SK-N-SH (cell line): ENCODE measurements around the gene HOXB9. TPM values are rescaled to one million over a fixed set of nuclear protein-coding genes. Genes with fewer than 3 reads are reported as not detected.

Experiments used
- CTCF ChIA-PET: fragments of 300-600, 350-600 bp; formaldehyde crosslinking; extraction: SDS; loops from one replicate; lab custom pipeline; 2021; lab: Yijun Ruan, JAX
- POLR2A ChIA-PET: fragments of 350-600 bp; sonication (Branson Sonifier 250); formaldehyde crosslinking; extraction: SDS; loops from one replicate; lab custom pipeline; 2020; ENCODE audit warnings: antibody characterized with exemption, inconsistent platforms; lab: Yijun Ruan, JAX
- DNase-seq: peaks from one replicate; pipeline ENCODE4 v3.0.0; 2012
- H2AFZ ChIP-seq: fragments of 200-600 bp; sonication (generic); 2 replicates; pipeline ENCODE4 v1.8.1; 2016; ENCODE audit warnings: antibody characterized with exemption, mild to moderate bottlenecking, low read depth
- H3F3A ChIP-seq: fragments of 200-600 bp; sonication (generic); replicated peaks from 2 replicates; pipeline ENCODE3; 2016; ENCODE audit warnings: antibody characterized with exemption, mild to moderate bottlenecking; ENCODE audit not compliant: insufficient read depth
- H3K27ac ChIP-seq, 2 experiments: fragments of 200-500 bp in 1 of 2; fragments of 200-600 bp in 1 of 2; sonication (Bioruptor generic) in 1 of 2; sonication (generic), shearing (Covaris generic) in 1 of 2; 2 replicates each; pipeline versions ENCODE4 v1.5.1 to v1.6.1; 2014 to 2016; ENCODE audit warnings: low read depth in 2 of 2, inconsistent platforms in 1 of 2, low read length in 1 of 2, mild to moderate bottlenecking in 1 of 2, mixed read lengths in 1 of 2
- H3K27me3 ChIP-seq: fragments of 200-600 bp; sonication (generic), shearing (Covaris generic); 2 replicates; pipeline ENCODE4 v1.6.1; 2016; ENCODE audit warnings: mixed run types; ENCODE audit not compliant: insufficient read depth
- H3K36me3 ChIP-seq, 2 experiments: fragments of 200-500 bp in 1 of 2; fragments of 200-600 bp in 1 of 2; sonication (Bioruptor generic) in 1 of 2; sonication (generic) in 1 of 2; replicated peaks in 1 of 2; 2 replicates each; pipeline versions ENCODE3 to v1.5.1; 2014 to 2016; ENCODE audit warnings: low read length in 1 of 2, mild to moderate bottlenecking in 1 of 2; ENCODE audit not compliant: insufficient read depth in 2 of 2, control insufficient read depth in 1 of 2
- H3K4me1 ChIP-seq, 2 experiments: fragments of 200-500 bp in 1 of 2; fragments of 200-600 bp in 1 of 2; sonication (Bioruptor generic) in 1 of 2; sonication (generic), shearing (Covaris generic) in 1 of 2; 2 replicates each; pipeline versions ENCODE4 v1.5.1 to v1.6.1; 2014 to 2016; ENCODE audit warnings: low read depth in 1 of 2, low read length in 1 of 2, mixed run types in 1 of 2; ENCODE audit not compliant: insufficient read depth in 2 of 2, control insufficient read depth in 1 of 2
- H3K4me2 ChIP-seq: fragments of 200-600 bp; sonication (generic), shearing (Covaris generic); 2 replicates; pipeline ENCODE4 v1.6.1; 2017; ENCODE audit warnings: mixed run types
- H3K4me3 ChIP-seq, 2 experiments: fragments of 200-500 bp in 1 of 2; fragments of 200-600 bp in 1 of 2; sonication (Bioruptor generic) in 1 of 2; sonication (generic), shearing (Covaris generic) in 1 of 2; 2 replicates each; pipeline versions ENCODE4 v1.5.1 to v1.8.1; 2014 to 2016; ENCODE audit warnings: low read depth in 2 of 2, inconsistent platforms in 1 of 2, low read length in 1 of 2, mild to moderate bottlenecking in 1 of 2, mixed read lengths in 1 of 2, moderate library complexity in 1 of 2
- H3K79me2 ChIP-seq: fragments of 200-600 bp; sonication (generic); 2 replicates; pipeline ENCODE4 v1.8.1; 2017; ENCODE audit warnings: mild to moderate bottlenecking; ENCODE audit not compliant: insufficient read depth
- H3K9ac ChIP-seq: fragments of 200-600 bp; sonication (generic); 2 replicates; pipeline ENCODE4 v1.6.1; 2017; ENCODE audit warnings: mixed run types
- H3K9me2 ChIP-seq: fragments of 200-600 bp; sonication (generic); 2 replicates; pipeline ENCODE4 v1.6.1; 2017; ENCODE audit warnings: mixed run types
- H3K9me3 ChIP-seq: fragments of 200-600 bp; sonication (generic); 2 replicates; pipeline ENCODE4 v1.6.1; 2017; ENCODE audit warnings: mixed run types, mild to moderate bottlenecking, moderate library complexity
- H4K20me1 ChIP-seq: fragments of 200-600 bp; sonication (generic); 2 replicates; pipeline ENCODE4 v1.6.1; 2017; ENCODE audit warnings: mild to moderate bottlenecking, mixed run types; ENCODE audit not compliant: insufficient read depth
- ELF1 ChIP-seq: IDR thresholded peaks from 2 replicates; pipeline ENCODE4 v1.4.0; 2012
- FOSL2 ChIP-seq: IDR thresholded peaks from 2 replicates; pipeline ENCODE4 v1.4.0; 2012; ENCODE audit warnings: low read depth, mild to moderate bottlenecking, moderate library complexity, borderline replicate concordance
- GABPA ChIP-seq: IDR thresholded peaks from 2 replicates; pipeline ENCODE4 v1.4.0; 2012; ENCODE audit warnings: low read depth, mild to moderate bottlenecking
- JUND ChIP-seq: IDR thresholded peaks from 2 replicates; pipeline ENCODE4 v1.4.0; 2012
- MXI1 ChIP-seq: IDR thresholded peaks from 2 replicates; pipeline ENCODE4 v1.6.1; 2012; ENCODE audit warnings: mild to moderate bottlenecking, low read depth, low read length, improper control_type of control experiment
- NFIC ChIP-seq: IDR thresholded peaks from 2 replicates; pipeline ENCODE4 v1.4.0; 2012; ENCODE audit warnings: borderline replicate concordance
- POLR2AphosphoS5 ChIP-seq: IDR thresholded peaks from 2 replicates; pipeline ENCODE4 v1.6.1; 2012; ENCODE audit warnings: low read depth, low read length
- SMC3 ChIP-seq: IDR thresholded peaks from 2 replicates; pipeline ENCODE4 v1.6.1; 2012; ENCODE audit warnings: low read depth, low read length, improper control_type of control experiment
- WGBS: methylation state at CpG from one replicate; pipeline ENCODE4 v1.1.6; 2017; ENCODE audit warnings: low lambda C conversion rate; 5-methylcytosine and 5-hydroxymethylcytosine counted together
- polyA plus RNA-seq, 3 experiments: library from polyadenylated mRNA; depleted of rRNA; stranded (reverse); fragments of >200 nt; gene quantifications; 2 replicates each; pipeline ENCODE4 v1.2.3, GENCODE V29; 2012
- TF ChIP-seq, protein P1 (sequence below): fragments of 200-600 bp; sonication (generic); IDR thresholded peaks from 2 replicates; pipeline ENCODE4 v1.6.1; 2017; ENCODE audit warnings: antibody characterized with exemption, mild to moderate bottlenecking, moderate library complexity
- TF ChIP-seq, protein P2 (sequence below): IDR thresholded peaks from 2 replicates; pipeline ENCODE4 v1.4.0; 2012; ENCODE audit warnings: low read depth
- TF ChIP-seq, protein P3 (sequence below): IDR thresholded peaks from 2 replicates; pipeline ENCODE4 v1.4.0; 2012; ENCODE audit warnings: low read depth, borderline replicate concordance

The HOXB9 gene
- polyA plus RNA-seq, 1 of the 3 experiments (the other 2 are of a cell fraction), result not detected

DNA sequence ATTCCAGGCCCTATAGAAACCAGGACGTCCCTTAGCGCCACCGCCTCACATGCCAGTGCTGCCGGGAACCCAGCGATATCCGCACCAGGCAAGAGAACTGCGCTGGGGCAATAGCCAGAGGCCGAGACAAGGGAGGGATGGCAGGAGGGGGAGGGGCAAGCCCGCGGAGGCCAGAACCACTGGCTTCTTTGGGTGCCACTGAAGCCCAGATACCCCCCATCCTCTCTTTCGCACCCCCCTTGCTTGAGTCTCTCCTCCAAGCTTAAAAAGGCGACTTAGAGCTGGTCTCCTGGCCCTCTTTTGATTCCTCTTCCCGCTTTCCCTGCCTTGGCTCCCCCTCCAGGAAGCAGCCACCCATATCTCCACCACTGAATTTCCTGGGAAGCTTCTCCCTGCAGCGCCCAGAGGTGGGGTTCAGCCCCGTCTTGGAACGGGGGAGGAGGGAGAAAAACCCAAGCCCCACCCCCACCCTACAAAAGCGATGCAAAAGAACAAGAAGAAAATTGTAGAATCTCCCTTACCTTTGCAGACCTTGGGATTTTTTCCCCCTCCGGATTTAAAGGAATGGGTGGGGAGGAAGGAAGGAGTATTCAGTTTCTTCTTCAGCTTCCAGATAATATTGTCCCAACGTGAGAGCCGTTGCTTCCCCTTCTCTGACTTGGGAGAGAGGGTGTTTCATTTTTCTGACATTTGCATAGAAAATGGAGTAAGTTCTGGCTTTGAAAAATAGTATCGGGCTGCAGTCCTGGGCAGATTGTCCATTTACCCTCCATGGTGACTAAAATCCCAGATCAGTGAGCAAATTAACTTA is 22.0 kb downstream of the HOXB9 start:
- TF ChIP-seq JUND, result no peak
- no peak for TF ChIP-seq ELF1
- TF ChIP-seq, protein P1, sequence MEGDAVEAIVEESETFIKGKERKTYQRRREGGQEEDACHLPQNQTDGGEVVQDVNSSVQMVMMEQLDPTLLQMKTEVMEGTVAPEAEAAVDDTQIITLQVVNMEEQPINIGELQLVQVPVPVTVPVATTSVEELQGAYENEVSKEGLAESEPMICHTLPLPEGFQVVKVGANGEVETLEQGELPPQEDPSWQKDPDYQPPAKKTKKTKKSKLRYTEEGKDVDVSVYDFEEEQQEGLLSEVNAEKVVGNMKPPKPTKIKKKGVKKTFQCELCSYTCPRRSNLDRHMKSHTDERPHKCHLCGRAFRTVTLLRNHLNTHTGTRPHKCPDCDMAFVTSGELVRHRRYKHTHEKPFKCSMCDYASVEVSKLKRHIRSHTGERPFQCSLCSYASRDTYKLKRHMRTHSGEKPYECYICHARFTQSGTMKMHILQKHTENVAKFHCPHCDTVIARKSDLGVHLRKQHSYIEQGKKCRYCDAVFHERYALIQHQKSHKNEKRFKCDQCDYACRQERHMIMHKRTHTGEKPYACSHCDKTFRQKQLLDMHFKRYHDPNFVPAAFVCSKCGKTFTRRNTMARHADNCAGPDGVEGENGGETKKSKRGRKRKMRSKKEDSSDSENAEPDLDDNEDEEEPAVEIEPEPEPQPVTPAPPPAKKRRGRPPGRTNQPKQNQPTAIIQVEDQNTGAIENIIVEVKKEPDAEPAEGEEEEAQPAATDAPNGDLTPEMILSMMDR, result no peak
- no peak for TF ChIP-seq GABPA
- TF ChIP-seq SMC3, result no peak
- TF ChIP-seq, protein P2, sequence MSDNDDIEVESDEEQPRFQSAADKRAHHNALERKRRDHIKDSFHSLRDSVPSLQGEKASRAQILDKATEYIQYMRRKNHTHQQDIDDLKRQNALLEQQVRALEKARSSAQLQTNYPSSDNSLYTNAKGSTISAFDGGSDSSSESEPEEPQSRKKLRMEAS, result no peak
- TF ChIP-seq MXI1, result no peak
- no peak for TF ChIP-seq POLR2AphosphoS5
- TF ChIP-seq, protein P3, sequence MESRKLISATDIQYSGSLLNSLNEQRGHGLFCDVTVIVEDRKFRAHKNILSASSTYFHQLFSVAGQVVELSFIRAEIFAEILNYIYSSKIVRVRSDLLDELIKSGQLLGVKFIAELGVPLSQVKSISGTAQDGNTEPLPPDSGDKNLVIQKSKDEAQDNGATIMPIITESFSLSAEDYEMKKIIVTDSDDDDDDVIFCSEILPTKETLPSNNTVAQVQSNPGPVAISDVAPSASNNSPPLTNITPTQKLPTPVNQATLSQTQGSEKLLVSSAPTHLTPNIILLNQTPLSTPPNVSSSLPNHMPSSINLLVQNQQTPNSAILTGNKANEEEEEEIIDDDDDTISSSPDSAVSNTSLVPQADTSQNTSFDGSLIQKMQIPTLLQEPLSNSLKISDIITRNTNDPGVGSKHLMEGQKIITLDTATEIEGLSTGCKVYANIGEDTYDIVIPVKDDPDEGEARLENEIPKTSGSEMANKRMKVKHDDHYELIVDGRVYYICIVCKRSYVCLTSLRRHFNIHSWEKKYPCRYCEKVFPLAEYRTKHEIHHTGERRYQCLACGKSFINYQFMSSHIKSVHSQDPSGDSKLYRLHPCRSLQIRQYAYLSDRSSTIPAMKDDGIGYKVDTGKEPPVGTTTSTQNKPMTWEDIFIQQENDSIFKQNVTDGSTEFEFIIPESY, result no peak
- TF ChIP-seq NFIC, result no peak
- TF ChIP-seq FOSL2, result no peak
- Histone ChIP-seq H3K4me1 (no peaks in the 10 kb centered on the region; a peak in 1 of 4 replicates), H2AFZ (no peak overlapping the region), H3K27ac (no peak overlapping the region), H3K36me3 (no peaks in the 10 kb centered on the region), H3K9me2 (no peaks in the 10 kb centered on the region), H3K27me3 (peaks cover 100% of the 10 kb centered on the region), H3K4me3 (no peak overlapping the region), H3F3A (no peaks in the 10 kb centered on the region), H3K9ac (no peak overlapping the region), H3K4me2 (no peak overlapping the region), H3K9me3 (no peaks in the 10 kb centered on the region), H3K79me2 (no peaks in the 10 kb centered on the region), H4K20me1 (peaks cover 11% of the 10 kb centered on the region; the same call in 1 of the 2 replicates)
- WGBS, result 2% methylated on average over 21 of the region's 21 CpGs
- ChIA-PET POLR2A (no interaction called here), CTCF (interaction anchor here (1.3 kb wide), 1 partner anchor 296 kb away, joined by 6 read pairs; no protein-coding TSS in a partner anchor)
- DNase-seq, result no peak
